ENCODE results near the gene AZIN2.

Gene AZIN2

DNA sequence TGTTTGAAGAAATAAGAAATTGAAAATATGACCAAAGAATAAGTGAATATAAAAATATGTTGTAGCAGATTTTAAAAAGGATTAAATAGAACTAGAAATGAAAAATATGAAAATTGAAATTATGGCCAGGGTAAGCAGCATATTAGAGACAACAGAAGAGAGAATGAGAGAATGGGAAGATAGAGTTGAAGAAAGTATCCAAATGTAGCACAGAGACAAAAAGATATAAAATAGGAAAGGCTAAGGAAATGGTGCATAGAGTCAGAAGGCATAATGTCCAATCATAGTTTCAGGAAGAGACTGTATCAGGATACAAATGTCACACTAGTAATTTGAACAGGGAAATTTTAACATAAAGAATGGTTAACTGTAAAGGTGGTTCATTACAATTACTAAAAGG lies 29.5 kb downstream of the AZIN2 start:
- Histone ChIP-seq H3K36me3 (ENCODE audit: control insufficient read depth in 2 of 2, insufficient read depth in 2 of 2, low read length in 2 of 2) (no peaks in the 10 kb centered on the region), H3K27me3 (ENCODE audit: control insufficient read depth in 2 of 2, insufficient read depth in 2 of 2, low read length in 2 of 2) (no peaks in the 10 kb centered on the region), H3K27ac (ENCODE audit: low read depth in 2 of 2, low read length in 2 of 2) (no peak overlapping the region), H3K4me1 (ENCODE audit: control insufficient read depth in 2 of 2, insufficient read depth in 2 of 2, low read length in 2 of 2) (no peaks in the 10 kb centered on the region), H3K9me3 (ENCODE audit: control insufficient read depth in 2 of 2, low read length in 2 of 2) (no peaks in the 10 kb centered on the region), H3K4me3 (ENCODE audit: low read length in 2 of 2) (no peak overlapping the region), H3K9ac (ENCODE audit: low read depth in 1 of 2, low read length in 2 of 2) (no peak overlapping the region)

DNA sequence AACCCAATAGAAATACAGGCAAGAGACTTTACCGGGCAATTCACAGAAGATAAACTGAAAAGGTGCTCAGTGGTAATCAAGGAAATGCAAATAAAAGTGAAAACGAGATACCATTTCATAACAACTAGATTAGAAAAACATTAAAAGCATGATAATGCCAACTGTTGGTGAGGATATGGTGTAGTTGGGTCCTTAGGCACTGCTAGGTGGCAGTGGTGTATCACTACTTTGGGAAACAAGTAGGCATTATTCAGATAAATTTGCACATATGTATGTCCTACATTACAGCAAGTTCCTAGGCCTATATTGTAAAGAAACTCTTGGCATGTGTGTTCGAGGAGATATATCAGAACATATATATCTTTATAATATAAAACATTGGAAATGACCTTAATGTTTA lies 31.0 kb downstream of the AZIN2 start:
- no peaks in the 10 kb centered on the region for H3K27me3 ChIP-seq (ENCODE audit: control insufficient read depth in 2 of 2, insufficient read depth in 2 of 2, low read length in 2 of 2)
- H3K36me3 ChIP-seq (ENCODE audit: control insufficient read depth in 2 of 2, insufficient read depth in 2 of 2, low read length in 2 of 2) = no peaks in the 10 kb centered on the region
- H3K27ac ChIP-seq (ENCODE audit: low read depth in 2 of 2, low read length in 2 of 2) = no peak overlapping the region
- H3K9ac ChIP-seq (ENCODE audit: low read depth in 1 of 2, low read length in 2 of 2) = no peak overlapping the region
- H3K4me1 ChIP-seq (ENCODE audit: control insufficient read depth in 2 of 2, insufficient read depth in 2 of 2, low read length in 2 of 2) = no peaks in the 10 kb centered on the region
- no peak overlapping the region for H3K4me3 ChIP-seq (ENCODE audit: low read length in 2 of 2)
- no peaks in the 10 kb centered on the region for H3K9me3 ChIP-seq (ENCODE audit: control insufficient read depth in 2 of 2, low read length in 2 of 2)

DNA sequence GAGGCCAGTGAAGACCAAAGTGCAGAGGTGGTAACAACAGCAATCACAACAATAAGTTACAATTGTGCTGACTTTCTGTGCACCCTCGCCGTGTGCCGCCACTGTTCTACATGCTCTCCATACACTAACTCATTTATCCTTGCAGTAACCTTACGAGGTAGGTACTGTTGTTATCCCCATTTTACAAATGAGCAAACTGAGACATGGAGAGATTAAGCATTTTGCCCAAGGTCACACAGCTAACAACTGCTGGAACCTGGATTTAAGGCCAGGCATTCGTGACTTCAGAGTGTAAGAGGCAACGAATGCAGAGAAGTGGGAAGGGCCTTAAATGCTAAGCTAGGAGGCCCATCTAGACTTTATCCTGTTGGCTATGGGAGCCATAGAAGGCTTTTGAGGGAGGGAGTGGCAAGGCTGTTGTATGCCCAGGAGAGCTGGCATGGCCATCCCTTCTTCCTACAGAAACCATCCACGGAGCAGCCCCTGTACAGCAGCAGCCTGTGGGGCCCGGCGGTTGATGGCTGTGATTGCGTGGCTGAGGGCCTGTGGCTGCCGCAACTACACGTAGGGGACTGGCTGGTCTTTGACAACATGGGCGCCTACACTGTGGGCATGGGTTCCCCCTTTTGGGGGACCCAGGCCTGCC lies 36.6 kb downstream of the AZIN2 start:
- H3K9ac ChIP-seq (ENCODE audit: low read depth in 1 of 2, low read length in 2 of 2) = no peak overlapping the region

DNA sequence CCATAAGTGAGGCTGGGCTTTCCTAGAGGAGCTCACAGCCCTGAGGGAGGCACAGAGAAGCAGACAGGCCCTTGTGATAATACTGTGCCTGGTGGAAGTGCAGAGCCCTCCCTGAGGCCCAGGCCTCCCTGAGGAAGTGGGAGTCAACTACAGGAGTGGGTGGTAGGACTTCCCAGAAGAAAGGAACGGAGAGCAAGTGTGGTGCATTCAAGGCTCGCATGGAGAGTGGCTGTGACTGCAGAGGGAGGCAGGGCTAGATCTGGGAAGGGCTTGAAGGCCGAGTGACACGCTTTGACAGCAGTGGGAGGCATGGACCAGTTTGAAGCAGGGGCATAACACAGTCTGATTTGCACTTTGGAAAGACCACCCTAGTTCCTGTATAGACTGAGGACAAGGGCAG lies 37.3 kb downstream of the AZIN2 start:
- Histone ChIP-seq H3K9me3 (ENCODE audit: control insufficient read depth in 2 of 2, low read length in 2 of 2) (no peaks in the 10 kb centered on the region), H3K27ac (ENCODE audit: low read depth in 2 of 2, low read length in 2 of 2) (no peak overlapping the region), H3K4me3 (ENCODE audit: low read length in 2 of 2) (no peak overlapping the region), H3K4me1 (ENCODE audit: control insufficient read depth in 2 of 2, insufficient read depth in 2 of 2, low read length in 2 of 2) (no peaks in the 10 kb centered on the region), H3K27me3 (ENCODE audit: control insufficient read depth in 2 of 2, insufficient read depth in 2 of 2, low read length in 2 of 2) (no peaks in the 10 kb centered on the region), H3K36me3 (ENCODE audit: control insufficient read depth in 2 of 2, insufficient read depth in 2 of 2, low read length in 2 of 2) (no peaks in the 10 kb centered on the region), H3K9ac (ENCODE audit: low read depth in 1 of 2, low read length in 2 of 2) (no peak overlapping the region)

More for the DNA sequence above, 36.6 kb downstream of the AZIN2 start:
- Histone ChIP-seq H3K9me3 (ENCODE audit: control insufficient read depth in 2 of 2, low read length in 2 of 2) (no peaks in the 10 kb centered on the region), H3K4me3 (ENCODE audit: low read length in 2 of 2) (no peak overlapping the region), H3K4me1 (ENCODE audit: control insufficient read depth in 2 of 2, insufficient read depth in 2 of 2, low read length in 2 of 2) (no peaks in the 10 kb centered on the region), H3K36me3 (ENCODE audit: control insufficient read depth in 2 of 2, insufficient read depth in 2 of 2, low read length in 2 of 2) (no peaks in the 10 kb centered on the region), H3K27me3 (ENCODE audit: control insufficient read depth in 2 of 2, insufficient read depth in 2 of 2, low read length in 2 of 2) (no peaks in the 10 kb centered on the region), H3K27ac (ENCODE audit: low read depth in 2 of 2, low read length in 2 of 2) (no peak overlapping the region)

DNA sequence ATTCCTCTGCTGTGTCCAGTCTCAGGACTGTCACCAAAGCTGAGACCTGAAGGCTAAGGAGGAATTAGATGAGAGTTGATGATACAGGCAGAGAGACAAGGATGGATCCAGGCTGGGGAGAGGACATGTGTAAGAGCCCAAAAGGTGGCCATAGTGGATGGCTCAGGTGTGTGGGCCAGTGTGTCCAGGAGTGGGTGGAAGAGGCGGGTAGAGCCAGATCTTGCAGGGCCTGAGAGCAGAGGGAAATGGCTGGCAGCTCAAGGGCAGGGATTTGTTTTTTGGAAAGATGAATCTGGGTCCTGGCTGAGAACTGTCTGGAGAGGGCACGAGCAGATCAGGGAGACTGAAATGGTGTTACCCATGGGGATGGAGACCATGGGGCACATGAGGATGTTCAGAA lies 38.1 kb downstream of the AZIN2 start:
- Histone ChIP-seq H3K9ac (ENCODE audit: low read depth in 1 of 2, low read length in 2 of 2) (no peak overlapping the region), H3K27ac (ENCODE audit: low read depth in 2 of 2, low read length in 2 of 2) (no peak overlapping the region), H3K4me3 (ENCODE audit: low read length in 2 of 2) (no peak overlapping the region), H3K36me3 (ENCODE audit: control insufficient read depth in 2 of 2, insufficient read depth in 2 of 2, low read length in 2 of 2) (no peaks in the 10 kb centered on the region), H3K27me3 (ENCODE audit: control insufficient read depth in 2 of 2, insufficient read depth in 2 of 2, low read length in 2 of 2) (no peaks in the 10 kb centered on the region), H3K4me1 (ENCODE audit: control insufficient read depth in 2 of 2, insufficient read depth in 2 of 2, low read length in 2 of 2) (no peaks in the 10 kb centered on the region), H3K9me3 (ENCODE audit: control insufficient read depth in 2 of 2, low read length in 2 of 2) (no peaks in the 10 kb centered on the region)

DNA sequence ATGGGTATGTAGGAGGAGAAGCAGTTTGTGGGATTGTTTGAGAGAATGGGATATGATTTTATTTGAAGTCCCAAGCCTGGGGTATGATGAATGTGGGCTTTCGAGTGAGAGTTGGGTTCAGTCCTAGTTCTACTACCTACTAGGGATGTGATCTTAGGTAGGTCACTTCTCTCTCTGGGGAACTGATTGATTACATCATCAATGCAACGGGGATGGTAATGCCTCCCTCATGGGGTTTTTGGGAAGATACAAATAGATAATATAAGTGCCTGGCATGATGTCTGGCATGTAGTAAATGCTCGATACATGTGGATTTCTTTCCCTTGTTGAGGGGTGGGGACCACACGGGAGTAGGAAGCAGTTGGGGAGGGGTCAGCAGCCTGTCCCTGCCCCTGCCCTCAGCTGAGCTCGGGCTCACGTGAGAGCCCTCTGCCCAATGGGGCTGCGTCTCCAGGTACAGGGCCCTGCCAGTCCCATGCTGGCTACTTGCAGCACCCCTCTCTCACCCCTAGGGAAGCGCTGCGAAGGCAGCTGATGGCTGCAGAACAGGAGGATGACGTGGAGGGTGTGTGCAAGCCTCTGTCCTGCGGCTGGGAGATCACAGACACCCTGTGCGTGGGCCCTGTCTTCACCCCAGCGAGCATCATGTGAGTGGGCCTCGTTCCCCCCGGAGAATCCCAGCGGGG lies 38.7 kb downstream of the AZIN2 start:
- no peak overlapping the region for H3K4me3 ChIP-seq (ENCODE audit: low read length in 2 of 2)
- no peaks in the 10 kb centered on the region for H3K27me3 ChIP-seq (ENCODE audit: control insufficient read depth in 2 of 2, insufficient read depth in 2 of 2, low read length in 2 of 2)
- no peak overlapping the region for H3K27ac ChIP-seq (ENCODE audit: low read depth in 2 of 2, low read length in 2 of 2)
- no peaks in the 10 kb centered on the region for H3K36me3 ChIP-seq (ENCODE audit: control insufficient read depth in 2 of 2, insufficient read depth in 2 of 2, low read length in 2 of 2)
- no peaks in the 10 kb centered on the region for H3K4me1 ChIP-seq (ENCODE audit: control insufficient read depth in 2 of 2, insufficient read depth in 2 of 2, low read length in 2 of 2)
- H3K9ac ChIP-seq (ENCODE audit: low read depth in 1 of 2, low read length in 2 of 2) = no peak overlapping the region
- H3K9me3 ChIP-seq (ENCODE audit: control insufficient read depth in 2 of 2, low read length in 2 of 2) = no peaks in the 10 kb centered on the region

DNA sequence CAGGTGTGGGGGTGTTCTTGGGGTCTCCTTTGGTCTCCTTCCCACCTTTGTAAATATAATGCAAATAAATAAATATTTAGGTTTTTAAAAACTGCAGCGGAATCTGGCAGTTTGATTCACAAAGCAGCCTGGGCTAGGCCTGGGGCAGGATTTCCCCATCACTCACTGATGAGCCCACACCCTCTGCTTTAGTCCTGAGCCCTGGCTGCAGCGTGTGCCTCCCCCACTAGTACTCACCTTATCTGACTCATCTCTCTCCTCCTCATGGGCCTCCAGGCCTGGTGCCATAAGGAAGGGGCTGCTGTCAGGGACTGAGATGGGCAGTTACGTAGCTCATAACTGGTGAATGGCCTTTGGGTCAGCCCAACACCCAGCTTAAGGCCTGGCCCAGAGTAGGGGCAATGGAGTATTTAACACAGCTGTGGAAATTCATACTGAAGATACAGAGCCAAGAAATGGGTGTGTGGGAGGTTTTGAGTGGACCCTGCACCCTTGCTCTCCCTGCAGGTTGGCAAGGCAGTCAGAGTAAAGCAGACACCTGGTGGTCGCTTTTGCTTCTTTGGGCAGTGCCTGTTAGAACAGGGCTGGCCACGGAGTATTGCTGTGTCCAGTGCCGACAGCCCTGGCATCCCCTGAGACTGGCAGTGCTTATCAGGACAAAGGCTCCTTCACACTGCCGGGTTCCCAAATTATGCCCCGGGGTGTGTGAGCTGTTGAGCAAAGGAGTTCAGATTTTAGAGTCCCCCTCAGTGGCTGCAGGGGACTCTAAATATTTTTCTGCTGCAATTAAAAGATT lies 39.7 kb downstream of the AZIN2 start:
- H3K36me3 ChIP-seq (ENCODE audit: control insufficient read depth in 2 of 2, insufficient read depth in 2 of 2, low read length in 2 of 2) = no peaks in the 10 kb centered on the region
- no peaks in the 10 kb centered on the region for H3K9me3 ChIP-seq (ENCODE audit: control insufficient read depth in 2 of 2, low read length in 2 of 2)
- no peaks in the 10 kb centered on the region for H3K27me3 ChIP-seq (ENCODE audit: control insufficient read depth in 2 of 2, insufficient read depth in 2 of 2, low read length in 2 of 2)
- no peak overlapping the region for H3K9ac ChIP-seq (ENCODE audit: low read depth in 1 of 2, low read length in 2 of 2)
- H3K4me3 ChIP-seq (ENCODE audit: low read length in 2 of 2) = no peak overlapping the region
- H3K4me1 ChIP-seq (ENCODE audit: control insufficient read depth in 2 of 2, insufficient read depth in 2 of 2, low read length in 2 of 2) = no peaks in the 10 kb centered on the region
- no peak overlapping the region for H3K27ac ChIP-seq (ENCODE audit: low read depth in 2 of 2, low read length in 2 of 2)

DNA sequence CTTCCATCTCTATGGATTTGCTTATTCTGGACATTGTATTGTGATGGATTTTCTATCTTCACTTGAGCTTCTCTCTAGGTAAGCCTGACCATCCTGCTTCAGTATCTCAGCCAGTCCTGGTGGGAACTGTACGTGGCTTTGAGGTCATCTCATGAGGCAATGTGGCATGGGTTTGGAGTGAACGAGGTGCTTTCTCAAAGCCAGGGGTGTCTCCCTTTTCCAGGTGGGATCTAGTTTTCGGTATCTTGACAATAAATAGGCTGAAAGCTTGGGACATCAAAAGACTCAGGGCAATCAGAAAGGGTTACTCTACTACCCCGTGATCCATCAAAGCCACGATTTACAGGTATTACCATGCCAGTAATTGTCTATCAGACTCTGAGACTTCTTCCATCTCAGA lies 40.8 kb downstream of the AZIN2 start:
- H3K36me3 ChIP-seq (ENCODE audit: control insufficient read depth in 2 of 2, insufficient read depth in 2 of 2, low read length in 2 of 2) = no peaks in the 10 kb centered on the region
- H3K27me3 ChIP-seq (ENCODE audit: control insufficient read depth in 2 of 2, insufficient read depth in 2 of 2, low read length in 2 of 2) = no peaks in the 10 kb centered on the region
- H3K4me3 ChIP-seq (ENCODE audit: low read length in 2 of 2) = no peak overlapping the region
- peaks cover 0 to 7% of the 10 kb centered on the region in 2 donors for H3K4me1 ChIP-seq (ENCODE audit: control insufficient read depth in 2 of 2, insufficient read depth in 2 of 2, low read length in 2 of 2)
- no peaks in the 10 kb centered on the region for H3K9me3 ChIP-seq (ENCODE audit: control insufficient read depth in 2 of 2, low read length in 2 of 2)
- no peak overlapping the region for H3K27ac ChIP-seq (ENCODE audit: low read depth in 2 of 2, low read length in 2 of 2)
- no peak overlapping the region for H3K9ac ChIP-seq (ENCODE audit: low read depth in 1 of 2, low read length in 2 of 2)

DNA sequence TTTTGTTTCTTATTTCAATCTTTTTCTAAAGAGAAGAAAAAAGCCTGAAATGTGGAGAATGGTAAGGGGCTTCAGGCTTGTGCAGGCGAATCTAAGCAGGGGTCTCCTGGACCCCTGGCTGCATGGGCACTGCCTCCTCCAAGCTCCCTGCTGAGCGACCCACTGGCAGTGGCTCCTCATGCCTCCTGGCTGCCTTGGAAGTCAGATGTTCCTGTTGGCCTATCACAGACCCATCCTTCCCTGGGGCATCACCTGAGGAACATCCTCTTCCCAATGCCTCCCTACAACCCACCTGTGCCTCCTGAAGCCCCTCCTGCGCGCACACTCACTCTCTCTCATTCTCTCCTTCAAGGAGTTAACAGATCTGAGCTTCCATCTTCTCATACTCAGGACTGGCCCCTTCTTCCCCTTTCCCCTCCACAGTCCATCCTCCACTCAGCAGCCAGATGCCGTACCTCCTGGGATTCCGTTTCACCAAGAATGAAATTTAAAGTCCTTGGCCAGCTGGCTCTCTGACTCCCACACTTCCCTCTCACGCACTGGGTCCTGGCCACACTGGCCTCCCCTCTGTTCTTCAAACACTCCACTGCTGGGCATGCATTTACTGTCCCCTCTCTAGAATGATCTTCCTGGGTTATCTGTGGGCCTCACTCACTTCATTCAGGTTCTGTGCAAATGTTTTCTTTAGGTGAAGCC lies 41.7 kb downstream of the AZIN2 start:
- no peak overlapping the region for H3K27ac ChIP-seq (ENCODE audit: low read depth in 2 of 2, low read length in 2 of 2)
- no peaks in the 10 kb centered on the region for H3K36me3 ChIP-seq (ENCODE audit: control insufficient read depth in 2 of 2, insufficient read depth in 2 of 2, low read length in 2 of 2)
- H3K4me1 ChIP-seq (ENCODE audit: control insufficient read depth in 2 of 2, insufficient read depth in 2 of 2, low read length in 2 of 2) = peaks cover 0 to 7% of the 10 kb centered on the region in 2 donors
- no peaks in the 10 kb centered on the region for H3K9me3 ChIP-seq (ENCODE audit: control insufficient read depth in 2 of 2, low read length in 2 of 2)
- H3K4me3 ChIP-seq (ENCODE audit: low read length in 2 of 2) = no peak overlapping the region
- H3K9ac ChIP-seq (ENCODE audit: low read depth in 1 of 2, low read length in 2 of 2) = no peak overlapping the region
- no peaks in the 10 kb centered on the region for H3K27me3 ChIP-seq (ENCODE audit: control insufficient read depth in 2 of 2, insufficient read depth in 2 of 2, low read length in 2 of 2)

DNA sequence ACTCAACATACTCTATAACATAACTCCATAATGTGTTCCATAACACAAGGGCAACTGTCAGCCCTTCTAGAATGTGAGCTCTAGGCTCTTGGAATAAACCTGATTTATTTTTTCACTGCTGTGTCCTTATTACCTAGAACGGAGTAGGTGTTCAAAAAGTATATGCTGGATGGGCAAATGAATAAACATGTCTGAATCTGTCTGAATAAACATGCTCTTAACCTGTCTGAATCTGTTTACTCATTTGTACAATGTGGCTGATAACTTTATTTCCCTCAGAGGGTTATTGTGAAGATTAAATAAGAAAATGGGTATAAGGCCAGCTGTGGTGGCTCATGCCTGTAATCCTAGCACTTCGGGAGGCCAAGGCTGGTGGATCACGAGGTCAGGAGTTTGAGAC lies 42.3 kb downstream of the AZIN2 start:
- H3K4me3 ChIP-seq (ENCODE audit: low read length in 2 of 2) = no peak overlapping the region
- no peak overlapping the region for H3K27ac ChIP-seq (ENCODE audit: low read depth in 2 of 2, low read length in 2 of 2)
- H3K27me3 ChIP-seq (ENCODE audit: control insufficient read depth in 2 of 2, insufficient read depth in 2 of 2, low read length in 2 of 2) = no peaks in the 10 kb centered on the region
- H3K4me1 ChIP-seq (ENCODE audit: control insufficient read depth in 2 of 2, insufficient read depth in 2 of 2, low read length in 2 of 2) = peaks cover 0 to 7% of the 10 kb centered on the region in 2 donors
- H3K9me3 ChIP-seq (ENCODE audit: control insufficient read depth in 2 of 2, low read length in 2 of 2) = no peaks in the 10 kb centered on the region
- H3K9ac ChIP-seq (ENCODE audit: low read depth in 1 of 2, low read length in 2 of 2) = no peak overlapping the region
- no peaks in the 10 kb centered on the region for H3K36me3 ChIP-seq (ENCODE audit: control insufficient read depth in 2 of 2, insufficient read depth in 2 of 2, low read length in 2 of 2)
